H1 (cell line): Measurements from ENCODE around the gene ZNF423. TPM values are rescaled to one million over a fixed set of nuclear protein-coding genes. Genes with fewer than 3 reads are reported as not detected.

Source experiments
- CTCF ChIA-PET: fragments of 300-600 bp; sonication (Branson Sonifier 250); formaldehyde crosslinking; loops from one replicate; lab custom pipeline; 2021; ENCODE audit not compliant: partially characterized antibody; lab: Charles Lee
- POLR2A ChIA-PET: fragments of 300-600 bp; sonication (Branson Sonifier 250); formaldehyde crosslinking; loops from one replicate; lab custom pipeline; 2021; ENCODE audit warnings: inconsistent platforms; ENCODE audit not compliant: partially characterized antibody; lab: Charles Lee
- DNase-seq, 2 experiments: peaks; one replicate each; pipeline versions ENCODE4 v3.0.0 to v3.0.0-alpha.2; 2010 to 2022; ENCODE audit warnings: low spot score in 2 of 2, low read depth in 1 of 2, mixed read lengths in 1 of 2
- FAIRE-seq: peaks from 2 replicates; lab custom pipeline; 2011; peaks lifted over from hg19 to GRCh38; lab: Jason Lieb, UNC
- H2AFZ ChIP-seq: 2 replicates; pipeline ENCODE4 v1.8.1; 2012; ENCODE audit warnings: low read length, inconsistent platforms
- H2AK5ac ChIP-seq: 2 replicates; pipeline ENCODE4 v1.6.1; 2013; ENCODE audit warnings: low read depth, low read length
- H2BK120ac ChIP-seq: replicated peaks from 2 replicates; pipeline ENCODE3; 2013; ENCODE audit warnings: low read depth, low read length, inconsistent platforms
- H2BK12ac ChIP-seq: 2 replicates; pipeline ENCODE4 v1.6.1; 2013; ENCODE audit warnings: low read depth, low read length
- H2BK15ac ChIP-seq: 2 replicates; pipeline ENCODE4 v1.6.1; 2013; ENCODE audit warnings: low read length
- H2BK20ac ChIP-seq: 2 replicates; pipeline ENCODE4 v1.6.1; 2013; ENCODE audit warnings: low read length
- H2BK5ac ChIP-seq: 2 replicates; pipeline ENCODE4 v1.6.1; 2013; ENCODE audit warnings: low read depth, low read length
- H3K14ac ChIP-seq: 2 replicates; pipeline ENCODE4 v1.6.1; 2013; ENCODE audit warnings: inconsistent platforms; ENCODE audit not compliant: insufficient read length
- H3K18ac ChIP-seq: 2 replicates; pipeline ENCODE4 v1.6.1; 2013; ENCODE audit warnings: low read length; ENCODE audit errors: extremely low read depth
- H3K23ac ChIP-seq: 2 replicates; pipeline ENCODE4 v1.6.1; 2013; ENCODE audit warnings: inconsistent platforms; ENCODE audit not compliant: insufficient read length
- H3K23me2 ChIP-seq: 2 replicates; pipeline ENCODE4 v1.6.1; 2013; ENCODE audit warnings: low read depth, low read length
- H3K27ac ChIP-seq: 2 replicates; pipeline ENCODE4 v1.6.1; 2011; ENCODE audit warnings: low read depth, low read length, inconsistent platforms
- H3K27me3 ChIP-seq, 4 experiments: replicated peaks in 1 of 4; 1 replicate in 1 of 4; 2 replicates in 3 of 4; pipeline versions ENCODE4 v1.6.1 to v1.8.1; 2011 to 2013; ENCODE audit warnings: low read length in 3 of 4, mild to moderate bottlenecking in 3 of 4, inconsistent platforms in 2 of 4, mixed read lengths in 2 of 4, moderate library complexity in 1 of 4; ENCODE audit not compliant: control insufficient read depth in 3 of 4, insufficient read depth in 3 of 4; ENCODE audit errors: extremely low read depth in 1 of 4
- H3K36me3 ChIP-seq, 4 experiments: 2 replicates each; pipeline versions ENCODE4 v1.6.1 to v1.8.1; 2011 to 2013; ENCODE audit warnings: mild to moderate bottlenecking in 4 of 4, low read length in 3 of 4, moderate library complexity in 2 of 4, control low read depth in 1 of 4, inconsistent platforms in 1 of 4; ENCODE audit not compliant: insufficient read depth in 4 of 4, control insufficient read depth in 2 of 4
- H3K4ac ChIP-seq: replicated peaks from 2 replicates; pipeline ENCODE3; 2013; ENCODE audit warnings: low read length, low read depth, mixed read lengths, inconsistent platforms; ENCODE audit not compliant: insufficient read length
- H3K4me1 ChIP-seq, 4 experiments: replicated peaks in 1 of 4; 1 replicate in 1 of 4; 2 replicates in 3 of 4; pipeline versions ENCODE4 v1.6.1 to v1.8.1; 2011 to 2013; ENCODE audit warnings: low read length in 3 of 4, inconsistent platforms in 2 of 4, mixed read lengths in 1 of 4; ENCODE audit not compliant: insufficient read depth in 4 of 4, control insufficient read depth in 3 of 4
- H3K4me2 ChIP-seq, 2 experiments: 2 replicates each; pipeline versions ENCODE4 v1.6.1 to v1.8.1; 2011 to 2013; ENCODE audit warnings: low read depth in 2 of 2, low read length in 2 of 2, control low read depth in 1 of 2, inconsistent platforms in 1 of 2, mild to moderate bottlenecking in 1 of 2; ENCODE audit not compliant: insufficient read depth in 1 of 2
- H3K4me3 ChIP-seq, 4 experiments: fragments of 200-600, 300-600 bp in 1 of 4; sonication (generic), shearing (Covaris generic), sonication (Bioruptor Twin) in 1 of 4; 2 replicates each; pipeline versions ENCODE4 v1.5.1 to v1.8.1; 2011 to 2016; ENCODE audit warnings: low read length in 4 of 4, low read depth in 3 of 4, control low read depth in 2 of 4, inconsistent platforms in 2 of 4, mild to moderate bottlenecking in 2 of 4, mixed read lengths in 1 of 4, moderate library complexity in 1 of 4; ENCODE audit not compliant: insufficient read depth in 2 of 4; ENCODE audit errors: extremely low read depth in 1 of 4
- H3K56ac ChIP-seq: replicated peaks from 2 replicates; pipeline ENCODE3; 2013; ENCODE audit warnings: low read depth, mild to moderate bottlenecking, mixed read lengths, low read length, inconsistent platforms; ENCODE audit not compliant: insufficient read length
- H3K79me1 ChIP-seq: 2 replicates; pipeline ENCODE4 v1.6.1; 2013; ENCODE audit warnings: low read depth, low read length, control low read depth
- H3K79me2 ChIP-seq, 2 experiments: 2 replicates each; pipeline versions ENCODE4 v1.6.1 to v1.8.1; 2012 to 2013; ENCODE audit warnings: low read length in 2 of 2, mild to moderate bottlenecking in 2 of 2, inconsistent platforms in 1 of 2; ENCODE audit not compliant: insufficient read depth in 2 of 2, control insufficient read depth in 1 of 2
- H3K9ac ChIP-seq, 4 experiments: replicated peaks in 1 of 4; 1 replicate in 1 of 4; 2 replicates in 3 of 4; pipeline versions ENCODE4 v1.6.1 to v1.8.1; 2011 to 2013; ENCODE audit warnings: low read depth in 3 of 4, low read length in 3 of 4, control low read depth in 2 of 4, mild to moderate bottlenecking in 2 of 4, moderate library complexity in 2 of 4, inconsistent platforms in 1 of 4; ENCODE audit errors: extremely low read depth in 1 of 4
- H3K9me3 ChIP-seq, 2 experiments: 2 replicates each; pipeline versions ENCODE4 v1.6.1 to v1.8.1; 2012 to 2013; ENCODE audit warnings: mild to moderate bottlenecking in 2 of 2, moderate library complexity in 2 of 2, control low read depth in 1 of 2, inconsistent platforms in 1 of 2, low read depth in 1 of 2, low read length in 1 of 2, mixed read lengths in 1 of 2; ENCODE audit not compliant: insufficient read depth in 2 of 2
- H4K20me1 ChIP-seq, 2 experiments: replicated peaks in 1 of 2; 2 replicates each; pipeline versions ENCODE3 to v1.8.1; 2011 to 2013; ENCODE audit warnings: inconsistent platforms in 2 of 2, low read length in 2 of 2, mild to moderate bottlenecking in 1 of 2; ENCODE audit not compliant: insufficient read depth in 2 of 2, control insufficient read depth in 1 of 2
- H4K5ac ChIP-seq: 2 replicates; pipeline ENCODE4 v1.6.1; 2013; ENCODE audit warnings: low read length, low read depth, mixed read lengths, inconsistent platforms; ENCODE audit not compliant: insufficient read length
- H4K8ac ChIP-seq: 2 replicates; pipeline ENCODE4 v1.8.0; 2013; ENCODE audit warnings: mild to moderate bottlenecking, moderate library complexity, low read length, inconsistent platforms; ENCODE audit not compliant: insufficient read depth; ENCODE audit errors: extremely low read depth
- H4K91ac ChIP-seq: replicated peaks from 2 replicates; pipeline ENCODE3; 2013; ENCODE audit warnings: low read length, mixed read lengths, inconsistent platforms; ENCODE audit not compliant: insufficient read length
- BACH1 ChIP-seq: IDR thresholded peaks from 2 replicates; pipeline ENCODE4 v1.6.1; 2012; ENCODE audit warnings: low read length, improper control_type of control experiment
- CBX5 ChIP-seq: fragments of 300-800, 300-1000 bp; sonication (generic); IDR thresholded peaks from 2 replicates; pipeline ENCODE4 v1.7.1; 2016; ENCODE audit warnings: antibody characterized with exemption, low read length, low read depth
- JUND ChIP-seq: IDR thresholded peaks from 2 replicates; pipeline ENCODE4 v1.6.1; 2011; ENCODE audit warnings: mild to moderate bottlenecking, improper control_type of control experiment, low read length
- MAFK ChIP-seq: IDR thresholded peaks from 2 replicates; pipeline ENCODE4 v1.6.1; 2012; ENCODE audit warnings: low read depth, mild to moderate bottlenecking, improper control_type of control experiment, low read length
- RXRA ChIP-seq: IDR thresholded peaks from 2 replicates; pipeline ENCODE4 v1.6.1; 2011; ENCODE audit warnings: low read depth, mild to moderate bottlenecking, low read length, moderate library complexity; ENCODE audit not compliant: insufficient read depth
- SP1 ChIP-seq: IDR thresholded peaks from 2 replicates; pipeline ENCODE4 v1.6.1; 2011; ENCODE audit warnings: low read depth, low read length
- USF2 ChIP-seq: IDR thresholded peaks from 2 replicates; pipeline ENCODE4 v1.6.1; 2011; ENCODE audit warnings: low read length, improper control_type of control experiment
- WGBS, 2 experiments: shearing (Covaris generic) in 1 of 2; methylation state at CpG; one replicate each; pipeline versions ENCODE4 v1.1.6 to v1.1.7; 2013 to 2015; ENCODE audit warnings: low lambda C conversion rate in 2 of 2, mixed read lengths in 2 of 2, inconsistent platforms in 1 of 2, low coverage in 1 of 2, missing lambda C conversion rate in 1 of 2; ENCODE audit not compliant: insufficient replicate concordance in 2 of 2, insufficient coverage in 1 of 2, insufficient read length in 1 of 2; ENCODE audit errors: extremely low coverage in 1 of 2, missing lambda C conversion rate in 1 of 2; 5-methylcytosine and 5-hydroxymethylcytosine counted together
- polyA plus RNA-seq, 7 experiments: library from polyadenylated mRNA; depleted of rRNA in 3 of 7; stranded (reverse) in 5 of 7; unstranded in 2 of 7; fragments of >200 nt in 5 of 7; fragments of 200-250 nt in 2 of 7; gene quantifications; 1 replicate in 5 of 7; 2 replicates in 1 of 7; 4 replicates in 1 of 7; pipeline versions ENCODE4 v1.2.1 to v1.2.3, GENCODE V29; 2011 to 2013; ENCODE audit warnings: missing spikeins in 2 of 7, mixed read lengths in 2 of 7
- total RNA-seq: library from RNA; stranded (reverse); fragmentation: NEBNext Ultra II Directional; extraction: Animal tissue kit (Norgen Biotek cat#: 25700); gene quantifications from 2 replicates; pipeline ENCODE4 v1.2.1, GENCODE V29; 2021
- TF ChIP-seq, protein P1 (sequence below): IDR thresholded peaks from 2 replicates; pipeline ENCODE4 v1.6.1; 2012; ENCODE audit warnings: inconsistent platforms

ZNF423 gene
- total and polyA plus RNA-seq, 2 of the 8 experiments (the other 6 are each of a cell fraction or from before 2014, with no cell fraction given), result 38.2 to 52.3 TPM

- Histone ChIP-seq H3K9me3 (no peaks in the 10 kb centered on the region), H3K56ac (no peak overlapping the region), H2BK5ac (no peak overlapping the region), H3K4me2 (no peak overlapping the region), H4K5ac (no peak overlapping the region), H3K18ac (no peak overlapping the region), H2AK5ac (no peak overlapping the region), H2BK20ac (no peak overlapping the region), H3K23ac (no peak overlapping the region), H3K14ac (no peak overlapping the region), H3K4me1 (peaks cover 5 to 16% (median 11%) of the 10 kb centered on the region in 4 experiments; a peak in 5 of 7 replicates), H2BK120ac (no peak overlapping the region), H3K27ac (no peak overlapping the region), H3K79me2 (peaks cover 0 to 27% of the 10 kb centered on the region in 2 experiments; a peak in 2 of 4 replicates), H2BK12ac (no peak overlapping the region), H3K4ac (no peak overlapping the region), H3K27me3 (no peaks in the 10 kb centered on the region), H3K4me3 (no peak overlapping the region), H4K91ac (no peak overlapping the region), H3K36me3 (no peaks in the 10 kb centered on the region), H2BK15ac (no peak overlapping the region), H3K9ac (no peak overlapping the region), H3K23me2 (no peaks in the 10 kb centered on the region), H4K8ac (no peak overlapping the region), H3K79me1 (peaks cover 13% of the 10 kb centered on the region), H4K20me1 (peaks cover 0 to 1% of the 10 kb centered on the region in 2 experiments), H2AFZ (no peak overlapping the region)
- ChIA-PET POLR2A (interaction anchor here (0.5 to 1.0 kb wide), 2 partner anchors 32 to 43 kb away, joined by 3 read pairs; no protein-coding TSS in a partner anchor), CTCF (interaction anchor here (0.9 to 3.0 kb wide), 7 partner anchors 18 to 212 kb away, joined by 3 to 7 read pairs (median 4); no protein-coding TSS in a partner anchor)
- TF ChIP-seq JUND (no peak), CBX5 (no peak), SP1 (no peak), USF2 (no peak), BACH1 (no peak), MAFK (no peak), RXRA (no peak)
- TF ChIP-seq, protein P1, sequence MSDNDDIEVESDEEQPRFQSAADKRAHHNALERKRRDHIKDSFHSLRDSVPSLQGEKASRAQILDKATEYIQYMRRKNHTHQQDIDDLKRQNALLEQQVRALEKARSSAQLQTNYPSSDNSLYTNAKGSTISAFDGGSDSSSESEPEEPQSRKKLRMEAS, result no peak
- FAIRE-seq, result no peak
- WGBS, 2 experiments, result 76% methylated on average over 12 of the region's 12 CpGs; no CpG with 5 or more reads in 1 of the 2 experiments
- DNase-seq, result no peak
These were observed 146.9 kb downstream of the ZNF423 start for GRCh38 chr16:49709057-49709456.
